C4-2B (cell line): Measurements from ENCODE around the gene SLC23A2.

Experiments
- CTCF ChIP-seq: fragments of 450-650 bp; conservative IDR thresholded peaks from 2 replicates; pipeline ENCODE4 v1.5.1; 2017; ENCODE audit warnings: mild to moderate bottlenecking
- ZFX ChIP-seq: fragments of 450-650 bp; IDR thresholded peaks from 2 replicates; pipeline ENCODE4 v1.6.1; 2017

- TF ChIP-seq CTCF = no peak
- TF ChIP-seq ZFX = no peak
Observed at GRCh38 chr20:5020760-5021159, 19.4 kb upstream of the SLC23A2 start.
